Bronchial epithelial cell (primary cell): Measurements from ENCODE around the gene SHTN1. TPM values are rescaled to one million over a fixed set of nuclear protein-coding genes. Genes with fewer than 3 reads are reported as not detected.

Experiments
- DNase-seq: peaks from one replicate; pipeline ENCODE4 v3.0.0-alpha.2; 2010; ENCODE audit warnings: low read depth
- FAIRE-seq: peaks from 2 replicates; lab custom pipeline; 2011; peaks lifted over from hg19 to GRCh38; lab: Jason Lieb, UNC
- H3K27me3 ChIP-seq: 2 replicates; pipeline ENCODE4 v1.5.1; 2011; ENCODE audit warnings: low read length; ENCODE audit not compliant: control insufficient read depth, insufficient read depth
- H3K36me3 ChIP-seq: 2 replicates; pipeline ENCODE4 v1.5.1; 2011; ENCODE audit warnings: low read length; ENCODE audit not compliant: control insufficient read depth, insufficient read depth
- H3K4me3 ChIP-seq: 2 replicates; pipeline ENCODE4 v1.5.1; 2011; ENCODE audit warnings: mild to moderate bottlenecking, low read depth, low read length, control low read depth
- CTCF ChIP-seq: IDR thresholded peaks from 2 replicates; pipeline ENCODE4 v1.5.1; 2011; ENCODE audit warnings: mild to moderate bottlenecking, moderate library complexity, low read length, control low read depth, inconsistent platforms; ENCODE audit not compliant: insufficient read depth, severe bottlenecking
- total RNA-seq: library from RNA; depleted of rRNA; stranded (reverse); fragments of >200 nt; gene quantifications from 2 replicates; pipeline ENCODE4 v1.2.1, GENCODE V29; 2014

Gene SHTN1
- total RNA-seq, 1 donor from 2014 or later, result 2.1 TPM

GRCh38 chr10:116893686-116894037 lies 111.3 kb downstream of the SHTN1 start:
- no peak for DNase-seq
- no peak for TF ChIP-seq CTCF
- Histone ChIP-seq H3K27me3 (no peaks in the 10 kb centered on the region), H3K4me3 (no peak overlapping the region), H3K36me3 (no peaks in the 10 kb centered on the region)
- no peak for FAIRE-seq

- no peak overlapping the region for H3K4me3 ChIP-seq
- no peaks in the 10 kb centered on the region for H3K36me3 ChIP-seq
- DNase-seq (peak; percentile 21), FAIRE-seq (no peak)
- TF ChIP-seq CTCF, result no peak
- no peaks in the 10 kb centered on the region for H3K27me3 ChIP-seq
These were observed 111.9 kb downstream of the SHTN1 start for GRCh38 chr10:116892907-116893685.

- TF ChIP-seq CTCF, result no peak
- no peak overlapping the region for H3K4me3 ChIP-seq
- H3K27me3 ChIP-seq, result no peaks in the 10 kb centered on the region
- DNase-seq, result peak; percentile 35
- peaks cover 2% of the 10 kb centered on the region for H3K36me3 ChIP-seq
- no peak for FAIRE-seq
These were observed 113.8 kb downstream of the SHTN1 start for GRCh38 chr10:116891208-116891607.

GRCh38 chr10:116889066-116889465 lies 115.9 kb downstream of the SHTN1 start:
- FAIRE-seq, result no peak

GRCh38 chr10:116888380-116889055 lies 116.5 kb downstream of the SHTN1 start:
- TF ChIP-seq CTCF, result no peak
- Histone ChIP-seq H3K27me3 (no peaks in the 10 kb centered on the region), H3K36me3 (peaks cover 4% of the 10 kb centered on the region), H3K4me3 (peak overlapping the region; percentile 1)
- FAIRE-seq (peak; percentile 97), DNase-seq (peak; percentile 91)

More at GRCh38 chr10:116889066-116889465, 115.9 kb downstream of the SHTN1 start:
- H3K27me3 ChIP-seq, result no peaks in the 10 kb centered on the region
- no peak for TF ChIP-seq CTCF
- H3K4me3 ChIP-seq, result no peak overlapping the region
- peaks cover 3% of the 10 kb centered on the region for H3K36me3 ChIP-seq
- DNase-seq, result no peak
